ENCODE data around the gene ZNF521. TPM values are rescaled to one million over a fixed set of nuclear protein-coding genes. Genes with fewer than 3 reads are reported as not detected.

ZNF521 gene
- total RNA-seq, 1 donor from 2014 or later, result 10.3 TPM

DNA sequence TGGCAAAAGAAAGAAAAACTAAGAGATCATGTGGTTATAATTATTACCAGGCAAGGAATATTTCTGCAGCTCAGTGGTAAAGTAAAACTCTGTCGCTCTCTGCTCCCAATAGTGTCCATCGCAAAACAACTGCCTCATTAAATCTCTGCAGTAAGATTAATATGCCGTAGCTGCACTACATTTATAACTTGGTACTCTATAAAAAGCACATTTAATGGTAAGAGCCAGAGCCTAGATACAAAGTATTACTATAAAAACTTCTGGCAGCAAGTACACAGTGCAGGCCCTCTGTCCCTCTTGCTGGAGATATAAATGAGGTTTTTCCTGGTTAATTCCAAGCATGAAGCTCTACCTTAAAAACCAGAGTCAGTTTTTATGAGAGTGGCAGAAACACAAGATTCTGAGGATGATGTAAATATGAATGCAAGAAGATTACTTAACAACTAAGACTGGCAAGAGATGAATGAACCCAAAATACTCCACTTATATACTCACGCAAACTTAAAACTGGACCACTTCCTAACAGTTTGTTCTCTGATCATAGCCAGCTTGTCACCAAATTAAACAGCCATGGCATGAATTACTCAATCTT lies 25.5 kb downstream of the ZNF521 start:
- Histone ChIP-seq H3K27me3 (ENCODE audit: low read depth) (no peaks in the 10 kb centered on the region), H3K4me3 (peak overlapping the region; percentile 12), H3K9me3 (replicated peaks) (no peaks in the 10 kb centered on the region), H3K36me3 (peaks cover 5% of the 10 kb centered on the region), H3K27ac (replicated peaks) (peak overlapping the region; percentile 48), H3K4me1 (peaks cover 51% of the 10 kb centered on the region)
- TF ChIP-seq, protein P1, sequence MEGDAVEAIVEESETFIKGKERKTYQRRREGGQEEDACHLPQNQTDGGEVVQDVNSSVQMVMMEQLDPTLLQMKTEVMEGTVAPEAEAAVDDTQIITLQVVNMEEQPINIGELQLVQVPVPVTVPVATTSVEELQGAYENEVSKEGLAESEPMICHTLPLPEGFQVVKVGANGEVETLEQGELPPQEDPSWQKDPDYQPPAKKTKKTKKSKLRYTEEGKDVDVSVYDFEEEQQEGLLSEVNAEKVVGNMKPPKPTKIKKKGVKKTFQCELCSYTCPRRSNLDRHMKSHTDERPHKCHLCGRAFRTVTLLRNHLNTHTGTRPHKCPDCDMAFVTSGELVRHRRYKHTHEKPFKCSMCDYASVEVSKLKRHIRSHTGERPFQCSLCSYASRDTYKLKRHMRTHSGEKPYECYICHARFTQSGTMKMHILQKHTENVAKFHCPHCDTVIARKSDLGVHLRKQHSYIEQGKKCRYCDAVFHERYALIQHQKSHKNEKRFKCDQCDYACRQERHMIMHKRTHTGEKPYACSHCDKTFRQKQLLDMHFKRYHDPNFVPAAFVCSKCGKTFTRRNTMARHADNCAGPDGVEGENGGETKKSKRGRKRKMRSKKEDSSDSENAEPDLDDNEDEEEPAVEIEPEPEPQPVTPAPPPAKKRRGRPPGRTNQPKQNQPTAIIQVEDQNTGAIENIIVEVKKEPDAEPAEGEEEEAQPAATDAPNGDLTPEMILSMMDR (IDR thresholded peaks at IDR 0.05; ENCODE audit: borderline replicate concordance), result no peak
- intact Hi-C loops (cut with micrococcal nuclease), result no loop called here
- DNase-seq, result no peak

DNA sequence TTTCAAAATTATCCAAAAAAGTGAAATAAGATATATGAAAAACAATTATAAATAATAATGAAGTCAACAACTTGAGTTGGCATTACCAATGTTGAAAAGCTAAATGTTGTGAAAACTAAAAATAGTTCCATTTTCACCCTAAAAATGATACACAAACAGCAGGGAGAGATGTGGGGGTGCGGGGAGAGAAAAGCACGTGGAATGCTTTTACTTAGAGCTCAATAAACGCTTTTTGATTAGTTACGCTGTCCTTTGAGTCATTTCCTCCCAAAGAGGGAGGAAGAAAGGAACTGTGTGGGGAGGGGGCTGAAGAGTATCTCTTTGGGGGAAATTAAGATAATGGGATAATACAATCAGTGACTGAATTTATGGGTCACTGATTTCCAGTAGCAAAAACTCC lies 29.2 kb downstream of the ZNF521 start:
- intact Hi-C loops (cut with micrococcal nuclease), result no loop called here

DNA sequence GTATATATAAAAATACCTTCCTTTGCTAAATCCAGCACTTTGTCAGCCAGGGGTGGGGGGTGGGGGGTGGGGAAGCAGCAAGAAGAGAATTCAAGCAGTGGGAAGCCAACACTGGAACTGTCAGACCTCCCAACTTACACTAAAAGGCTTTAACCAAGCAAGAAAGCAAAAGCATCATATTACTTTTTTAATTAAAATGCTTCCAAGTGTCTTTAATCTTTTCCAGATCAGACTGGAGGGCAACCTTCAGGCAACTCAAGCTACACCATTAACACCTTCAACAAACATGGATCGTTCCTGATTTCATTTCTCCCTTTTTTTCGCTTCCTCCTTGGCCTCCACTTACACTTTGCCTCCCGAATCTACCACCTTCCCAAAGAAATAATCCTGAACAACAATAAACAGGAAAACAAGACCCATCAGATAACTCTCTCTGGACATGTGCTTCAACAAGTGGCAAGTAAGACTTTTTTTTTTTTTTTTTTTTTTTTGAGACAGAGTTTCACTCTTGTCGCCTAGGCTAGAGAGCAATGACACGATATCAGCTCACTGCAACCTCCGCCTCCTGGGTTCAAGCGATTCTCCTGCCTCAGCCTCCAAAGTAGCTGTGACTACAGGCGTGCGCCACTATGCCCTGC lies 35.5 kb downstream of the ZNF521 start:
- H3K27ac ChIP-seq (replicated peaks), result no peak overlapping the region
- peaks cover 25% of the 10 kb centered on the region for H3K4me1 ChIP-seq
- DNase-seq, result no peak
- H3K27me3 ChIP-seq (ENCODE audit: low read depth), result no peaks in the 10 kb centered on the region
- peaks cover 26% of the 10 kb centered on the region for H3K36me3 ChIP-seq
- TF ChIP-seq, protein P1 (IDR thresholded peaks at IDR 0.05; ENCODE audit: borderline replicate concordance), result no peak
- H3K4me3 ChIP-seq, result no peak overlapping the region
- no peaks in the 10 kb centered on the region for H3K9me3 ChIP-seq (replicated peaks)
- intact Hi-C loops (cut with micrococcal nuclease), result no loop called here

More for the DNA sequence above, 29.2 kb downstream of the ZNF521 start:
- peaks cover 37% of the 10 kb centered on the region for H3K4me1 ChIP-seq
- H3K27me3 ChIP-seq (ENCODE audit: low read depth), result no peaks in the 10 kb centered on the region
- H3K36me3 ChIP-seq, result peaks cover 31% of the 10 kb centered on the region
- no peak overlapping the region for H3K4me3 ChIP-seq
- H3K27ac ChIP-seq (replicated peaks), result no peak overlapping the region
- TF ChIP-seq, protein P1 (IDR thresholded peaks at IDR 0.05; ENCODE audit: borderline replicate concordance), result no peak
- DNase-seq, result no peak
- H3K9me3 ChIP-seq (replicated peaks), result no peaks in the 10 kb centered on the region

DNA sequence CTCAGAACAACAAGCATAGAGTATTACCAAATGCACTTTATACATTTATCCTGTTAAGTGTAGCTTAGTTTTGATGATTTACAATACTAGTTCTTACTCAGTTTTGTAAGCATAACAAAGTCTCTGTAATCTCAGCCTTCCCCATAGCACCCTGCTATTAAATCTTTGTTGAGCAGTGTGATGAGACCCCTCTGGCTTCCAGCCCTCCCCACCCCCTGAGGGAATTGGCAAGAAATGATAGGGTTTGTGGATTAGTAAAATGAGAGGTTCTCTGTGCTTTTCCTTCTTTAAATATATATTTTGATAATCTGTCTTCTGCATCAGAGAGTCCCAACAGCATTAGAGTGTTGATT lies 37.2 kb downstream of the ZNF521 start:
- peaks cover 42% of the 10 kb centered on the region for H3K4me1 ChIP-seq
- H3K4me3 ChIP-seq, result no peak overlapping the region
- intact Hi-C loops (cut with micrococcal nuclease), result no loop called here
- TF ChIP-seq, protein P1 (IDR thresholded peaks at IDR 0.05; ENCODE audit: borderline replicate concordance), result no peak
- H3K9me3 ChIP-seq (replicated peaks), result no peaks in the 10 kb centered on the region
- H3K36me3 ChIP-seq, result peaks cover 11% of the 10 kb centered on the region
- no peak overlapping the region for H3K27ac ChIP-seq (replicated peaks)
- no peaks in the 10 kb centered on the region for H3K27me3 ChIP-seq (ENCODE audit: low read depth)
- no peak for DNase-seq

DNA sequence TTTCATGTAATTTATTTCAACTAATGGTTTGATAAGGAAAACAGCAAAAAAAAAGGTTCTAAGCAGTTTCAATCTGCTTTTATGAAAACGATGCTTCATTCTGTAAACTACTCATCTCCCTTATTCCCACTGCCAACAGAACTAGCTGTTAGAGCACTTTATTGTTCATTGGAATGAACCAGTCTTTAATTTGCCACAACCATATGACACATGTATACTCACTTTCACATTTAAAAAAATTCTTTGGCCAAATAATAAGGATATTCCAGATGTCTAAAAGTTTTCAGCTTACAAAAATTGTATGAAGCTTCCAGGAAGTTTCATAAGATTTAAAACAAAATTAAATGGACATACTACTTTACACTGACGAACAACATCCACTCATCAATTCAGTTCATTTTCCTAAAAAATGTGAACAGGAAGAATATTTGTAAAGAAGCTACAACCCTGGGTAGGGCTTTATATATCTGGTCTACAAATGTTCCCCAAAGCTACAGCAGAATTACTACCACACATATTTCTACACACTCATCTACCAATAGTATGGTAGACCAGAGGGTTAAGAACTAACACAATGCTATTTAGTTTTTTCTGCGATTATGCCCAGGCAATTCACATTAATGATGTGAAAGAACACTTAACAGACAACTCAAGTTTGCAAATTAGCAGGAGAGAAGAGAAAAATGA lies 37.7 kb downstream of the ZNF521 start:
- intact Hi-C loops (cut with micrococcal nuclease), result no loop called here
- H3K36me3 ChIP-seq, result peaks cover 5% of the 10 kb centered on the region
- H3K4me1 ChIP-seq, result peaks cover 43% of the 10 kb centered on the region
- TF ChIP-seq, protein P1 (IDR thresholded peaks at IDR 0.05; ENCODE audit: borderline replicate concordance), result no peak
- no peaks in the 10 kb centered on the region for H3K9me3 ChIP-seq (replicated peaks)
- no peaks in the 10 kb centered on the region for H3K27me3 ChIP-seq (ENCODE audit: low read depth)
- no peak for DNase-seq
- H3K27ac ChIP-seq (replicated peaks), result no peak overlapping the region
- H3K4me3 ChIP-seq, result no peak overlapping the region

Data from left ventricle myocardium inferior (tissue), 1 donor.